NCI-H2029 (cell line): ENCODE measurements around the gene TKT.

Source experiments
- DNase-seq: peaks from one replicate; lab custom pipeline; 2025; lab: John Stamatoyannopoulos, UW

TKT gene

DNA sequence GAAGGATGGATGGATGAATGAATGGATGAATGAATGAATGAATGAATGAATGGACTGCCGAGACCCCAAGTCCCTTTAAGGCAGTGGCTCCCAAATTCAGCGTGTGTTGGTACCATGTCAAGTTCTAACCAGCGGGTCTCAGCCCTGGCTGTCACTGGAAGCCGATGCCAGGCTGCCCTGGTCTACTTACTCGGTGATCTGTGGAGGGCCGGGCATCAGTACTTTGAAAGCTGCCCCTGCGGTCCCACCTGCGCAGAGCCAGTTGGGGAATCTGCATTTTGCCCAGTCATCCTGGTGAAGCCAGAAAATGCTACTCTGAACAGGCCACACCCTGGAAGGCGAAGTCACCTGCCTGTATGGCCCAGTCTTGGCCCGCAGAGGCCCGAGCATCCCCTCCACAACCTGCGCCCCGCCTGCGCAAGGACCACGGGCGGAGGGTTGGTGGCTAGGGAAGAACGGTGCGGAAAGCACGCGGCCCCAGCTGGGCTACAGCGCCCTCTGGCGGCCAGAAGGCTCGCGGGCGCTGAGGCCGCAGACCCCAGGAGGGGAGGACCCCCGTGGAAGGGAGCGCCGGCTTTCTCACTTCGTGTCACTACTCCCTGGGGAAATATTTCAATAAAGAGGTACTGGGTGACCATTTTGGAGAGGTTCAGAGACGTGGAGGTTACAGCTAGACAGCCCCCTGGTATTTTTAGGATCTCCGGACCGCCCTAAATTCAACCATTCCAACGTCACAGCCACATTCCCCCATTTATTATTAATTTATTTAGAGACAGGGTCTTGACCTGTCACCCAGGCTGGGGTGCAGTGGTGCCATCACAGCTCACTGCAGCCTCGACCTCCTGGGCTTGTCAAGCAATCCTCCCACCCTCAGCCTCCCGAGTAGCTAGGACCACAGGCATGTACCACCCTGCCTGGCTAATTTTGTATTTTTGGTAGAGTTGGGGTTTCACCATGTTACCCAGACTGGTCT, 59.9 kb downstream of the TKT start:
- DNase-seq = peak; percentile 9

DNA sequence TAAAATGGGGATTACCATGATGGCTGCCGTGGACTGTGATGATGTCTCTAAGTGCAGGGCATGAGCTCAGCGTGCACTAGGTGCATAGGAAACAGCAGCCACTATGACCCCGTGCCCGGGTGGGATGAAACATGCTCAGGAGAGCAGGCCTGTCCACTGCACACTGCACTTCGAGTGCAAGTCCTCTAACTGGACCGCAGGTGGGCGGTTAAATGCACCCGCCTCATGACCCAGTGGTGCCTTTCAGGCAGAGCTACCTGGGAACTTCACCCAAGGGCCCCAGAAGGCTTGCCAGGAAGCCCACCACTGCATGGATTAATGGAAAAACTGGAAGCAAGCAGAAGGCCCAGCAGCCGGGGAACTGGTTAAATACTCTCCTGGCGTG, 60.8 kb downstream of the TKT start:
- DNase-seq = no peak

DNA sequence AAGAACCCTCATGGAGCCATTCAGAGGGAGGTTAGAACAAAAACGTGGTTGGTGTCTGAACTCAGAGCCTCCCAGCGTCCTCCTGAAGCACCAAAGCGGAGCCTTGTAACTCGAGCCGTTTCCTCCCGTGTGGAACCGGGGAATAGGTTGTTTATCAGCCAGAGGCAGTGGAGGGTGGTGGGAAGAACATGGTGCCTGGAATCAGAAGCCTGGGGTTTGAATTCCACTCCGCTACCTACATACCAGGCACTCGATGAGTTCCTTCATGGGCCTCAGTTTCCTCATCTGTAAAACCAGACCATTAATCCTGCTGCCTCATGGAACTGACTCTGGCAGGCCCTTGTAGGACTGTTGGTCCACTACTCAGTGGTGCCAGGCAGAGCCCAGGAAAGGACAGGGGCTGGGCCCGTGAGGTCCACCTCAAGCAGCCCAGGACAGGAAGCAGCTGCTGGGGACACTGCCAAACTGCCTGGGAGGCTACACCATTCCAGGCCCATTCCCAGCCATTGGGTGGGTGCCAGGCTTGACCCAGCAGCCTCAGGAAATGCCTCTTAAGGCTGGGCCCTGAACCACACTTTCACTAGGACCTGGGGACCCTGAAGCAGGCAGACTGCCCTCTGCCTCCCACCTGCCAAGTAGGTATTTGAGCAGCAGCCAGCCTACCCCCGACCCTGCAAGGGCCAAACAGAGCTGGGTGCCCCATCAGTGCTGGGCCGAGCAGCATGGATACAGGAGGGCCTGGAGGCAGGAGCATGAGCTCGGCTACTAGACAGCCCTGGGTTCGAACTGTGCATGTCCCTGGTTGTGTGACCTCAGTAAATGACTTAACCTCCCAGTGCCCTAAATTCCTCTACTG, 61.4 kb downstream of the TKT start:
- peak; percentile 65 for DNase-seq

DNA sequence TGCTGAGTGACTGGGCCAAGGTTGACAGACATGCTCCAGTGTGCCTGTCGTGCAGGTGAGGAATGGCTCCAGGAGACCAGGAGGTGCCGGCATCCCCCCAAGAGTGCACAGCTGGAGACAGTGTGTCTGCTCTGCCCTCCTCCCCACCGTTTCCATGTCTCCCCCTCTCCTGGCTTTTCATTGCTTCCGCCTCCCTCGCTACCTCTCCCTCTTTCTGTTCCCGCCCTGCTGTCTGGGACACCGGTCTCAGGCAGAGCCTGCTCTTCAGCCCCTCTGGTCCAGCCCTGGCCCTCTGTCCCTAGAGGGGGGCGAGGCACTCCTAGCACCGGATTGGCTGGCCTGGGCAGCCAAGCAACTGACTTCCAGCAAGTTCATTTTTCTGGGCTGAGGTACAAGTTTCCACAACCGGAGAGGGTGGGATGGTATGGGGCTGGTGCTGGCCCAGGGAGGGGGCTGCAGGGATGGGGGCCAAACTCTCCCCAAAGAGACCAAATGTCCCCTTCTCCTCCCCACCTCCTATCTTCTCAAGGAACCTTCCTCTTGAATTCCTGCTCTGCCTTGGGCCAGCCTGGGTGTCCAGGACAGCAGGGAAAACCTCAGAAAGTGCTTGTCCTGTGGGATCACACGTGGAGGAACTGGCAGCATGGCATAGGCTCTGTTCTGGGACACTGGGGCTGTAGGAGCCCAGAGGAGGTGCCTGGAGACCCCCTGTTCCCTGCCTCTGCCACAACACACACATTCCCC, 62.2 kb downstream of the TKT start:
- no peak for DNase-seq

DNA sequence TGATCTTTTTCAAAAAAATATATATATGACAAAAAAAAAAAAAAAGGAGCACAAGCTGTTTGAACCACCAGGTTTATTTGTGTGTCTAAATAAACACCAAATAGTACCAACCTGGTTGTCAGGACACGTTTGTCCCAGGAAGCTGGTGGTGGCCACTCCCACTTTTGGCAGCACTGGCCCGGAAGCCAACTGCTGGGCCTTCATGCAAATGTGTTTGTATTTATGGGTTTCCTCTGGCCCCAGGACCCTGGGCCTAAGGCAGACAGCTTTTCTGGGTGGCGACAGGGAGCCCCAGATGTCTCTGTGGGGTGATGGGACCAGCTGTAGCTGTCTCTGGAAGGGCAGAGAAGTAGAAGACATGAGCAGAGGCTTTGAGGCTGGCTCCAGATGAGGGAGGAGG, 63.2 kb downstream of the TKT start:
- DNase-seq = peak; percentile 38

DNA sequence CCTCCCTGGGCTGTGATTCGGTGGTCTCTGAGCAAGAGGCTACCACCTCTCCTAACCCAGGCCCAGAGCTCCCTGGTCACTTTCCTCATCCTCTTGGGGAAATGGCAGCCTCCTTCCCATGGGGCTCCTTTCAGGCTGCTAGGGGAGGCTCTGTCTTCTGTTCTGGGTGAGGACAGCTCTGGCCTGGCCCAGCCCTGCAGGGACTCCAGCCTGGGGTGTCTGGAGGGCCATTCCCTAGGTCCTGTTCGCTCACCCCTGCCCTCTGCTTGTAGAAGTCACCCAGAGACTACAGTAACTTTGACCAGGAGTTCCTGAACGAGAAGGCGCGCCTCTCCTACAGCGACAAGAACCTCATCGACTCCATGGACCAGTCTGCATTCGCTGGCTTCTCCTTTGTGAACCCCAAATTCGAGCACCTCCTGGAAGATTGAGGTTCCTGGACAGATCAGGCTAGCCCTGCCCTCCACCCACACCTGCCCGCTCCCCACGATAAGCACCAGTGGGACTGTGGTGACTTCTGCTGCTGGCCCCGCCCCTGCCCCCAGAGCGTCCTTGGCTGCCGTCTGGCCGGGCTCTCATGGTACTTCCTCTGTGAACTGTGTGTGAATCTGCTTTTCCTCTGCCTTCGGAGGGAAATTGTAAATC, 63.9 kb downstream of the TKT start:
- DNase-seq = no peak

- DNase-seq = no peak
These were observed 65.2 kb downstream of the TKT start for GRCh38 chr3:53190659-53191058.

DNA sequence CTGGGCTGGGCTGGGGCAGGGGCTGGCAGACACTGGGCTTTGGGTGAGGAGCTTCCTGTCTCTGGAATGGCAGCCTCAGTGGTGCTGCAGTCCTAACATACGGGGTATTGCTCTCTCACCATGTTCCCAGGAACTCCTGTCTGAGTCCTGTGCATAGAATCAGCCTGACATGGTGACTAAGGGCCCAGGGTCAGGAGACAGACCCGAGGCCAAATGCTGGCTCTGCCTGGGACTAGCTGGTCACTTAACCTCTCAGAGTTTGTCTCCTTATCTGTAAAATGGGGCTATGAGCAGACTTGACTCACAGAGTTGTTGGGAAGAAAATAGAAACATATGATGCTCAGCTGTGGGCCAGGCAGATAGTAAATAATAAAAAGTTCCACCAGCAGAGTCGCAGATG, 66.5 kb downstream of the TKT start:
- no peak for DNase-seq

DNA sequence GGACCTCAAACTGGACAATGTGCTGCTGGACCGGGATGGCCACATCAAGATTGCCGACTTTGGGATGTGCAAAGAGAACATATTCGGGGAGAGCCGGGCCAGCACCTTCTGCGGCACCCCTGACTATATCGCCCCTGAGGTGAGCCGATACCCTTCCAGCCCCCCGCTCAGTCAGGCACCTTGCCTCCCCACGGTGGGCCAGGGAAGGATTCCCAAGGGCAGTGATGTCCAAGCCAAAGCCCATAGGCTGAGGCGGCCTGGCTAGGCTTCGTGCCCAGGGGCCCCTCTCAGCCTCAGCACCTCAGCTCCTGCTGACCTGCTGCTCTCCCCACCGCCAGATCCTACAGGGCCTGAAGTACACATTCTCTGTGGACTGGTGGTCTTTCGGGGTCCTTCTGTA, 67.1 kb downstream of the TKT start:
- DNase-seq = no peak

- DNase-seq = no peak
These were observed 67.6 kb downstream of the TKT start for GRCh38 chr3:53188136-53188685.

DNA sequence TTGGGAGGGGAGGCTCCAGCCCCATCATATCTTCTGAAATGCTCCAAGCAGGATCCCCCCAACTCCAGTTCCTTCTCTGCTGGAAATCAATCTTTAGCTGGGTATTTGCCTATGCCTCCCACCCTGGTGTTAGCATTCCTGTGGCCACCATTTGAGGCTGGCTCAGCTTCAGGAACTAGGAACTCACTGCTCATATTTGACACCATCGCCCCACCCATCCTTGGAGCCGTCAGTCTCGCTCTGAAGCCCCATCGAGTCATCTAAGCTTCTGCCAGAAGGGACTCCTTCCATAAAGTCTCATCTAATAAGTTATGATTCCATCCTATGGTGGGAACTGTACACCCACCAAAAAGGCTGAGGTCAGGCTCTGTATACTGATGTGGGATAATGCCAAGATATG, 68.4 kb downstream of the TKT start:
- no peak for DNase-seq

DNA sequence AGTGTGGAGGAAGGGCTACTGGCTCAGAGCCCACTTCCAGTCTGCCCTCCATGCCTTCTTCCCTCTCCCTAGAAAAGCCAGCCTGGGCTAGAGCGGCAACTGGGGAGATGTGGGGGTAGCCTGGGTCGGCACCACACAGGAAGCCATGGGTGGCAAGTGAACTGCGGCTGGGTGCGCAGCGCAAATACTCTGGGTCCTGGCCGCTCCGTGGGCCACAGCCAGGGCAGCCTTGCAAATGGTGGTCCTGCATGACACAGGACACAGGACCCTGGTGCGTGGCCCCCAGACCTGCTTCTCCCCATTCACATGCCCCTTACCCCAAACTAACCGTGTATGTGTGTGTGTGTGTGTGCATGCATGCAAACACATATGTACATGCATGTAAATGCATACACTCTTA, 69.1 kb downstream of the TKT start:
- DNase-seq = no peak

GRCh38 chr3:53185761-53186465, 69.9 kb downstream of the TKT start:
- no peak for DNase-seq

DNA sequence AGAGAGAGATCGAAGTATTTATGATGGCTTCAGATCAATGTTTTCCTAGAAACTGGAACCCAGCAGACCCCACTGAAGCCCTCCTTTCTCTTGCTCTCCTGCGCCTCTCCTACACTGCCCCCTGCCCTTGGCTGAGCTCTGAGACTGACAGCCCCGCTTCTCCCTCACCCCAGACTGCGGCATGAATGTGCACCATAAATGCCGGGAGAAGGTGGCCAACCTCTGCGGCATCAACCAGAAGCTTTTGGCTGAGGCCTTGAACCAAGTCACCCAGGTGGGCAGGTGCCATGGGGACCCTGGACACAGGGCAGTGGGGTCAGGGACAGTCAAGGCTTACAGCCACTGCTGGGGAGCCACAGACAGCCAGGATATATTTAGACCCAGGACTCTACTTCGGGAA, 71.1 kb downstream of the TKT start:
- no peak for DNase-seq

- DNase-seq = no peak
These were observed 72.3 kb downstream of the TKT start for GRCh38 chr3:53183514-53183913.

DNA sequence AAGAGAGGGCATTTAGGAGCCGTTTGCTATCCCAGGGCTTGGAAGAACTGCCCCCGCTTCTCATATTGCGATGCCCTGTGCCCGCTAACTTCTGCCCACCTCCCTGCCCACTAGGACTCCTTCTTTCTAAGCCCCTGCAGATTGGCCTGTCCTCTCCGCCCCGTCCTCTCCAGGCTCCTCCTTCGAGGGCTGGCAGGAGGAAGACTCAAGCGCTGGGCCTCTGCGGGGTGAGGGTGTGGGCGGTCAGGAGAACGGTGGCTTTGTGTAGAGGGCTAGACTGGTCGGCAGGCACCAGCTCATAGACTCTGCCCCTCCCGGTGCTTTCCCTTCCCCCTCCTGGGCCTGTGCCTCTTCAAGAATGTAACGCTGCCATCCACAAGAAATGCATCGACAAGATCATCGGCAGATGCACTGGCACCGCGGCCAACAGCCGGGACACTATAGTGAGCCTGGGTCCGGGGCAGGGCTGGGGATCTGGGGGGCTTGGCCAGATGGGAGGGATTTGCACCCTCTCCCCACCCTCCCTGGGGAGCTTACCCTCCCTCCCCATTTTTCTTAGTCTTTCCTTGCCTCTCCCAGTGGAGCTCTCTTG, 73.0 kb downstream of the TKT start:
- DNase-seq = no peak

- no peak for DNase-seq
These were observed 74.3 kb downstream of the TKT start for GRCh38 chr3:53181528-53181927.

GRCh38 chr3:53181024-53181371, 74.8 kb downstream of the TKT start:
- no peak for DNase-seq

DNA sequence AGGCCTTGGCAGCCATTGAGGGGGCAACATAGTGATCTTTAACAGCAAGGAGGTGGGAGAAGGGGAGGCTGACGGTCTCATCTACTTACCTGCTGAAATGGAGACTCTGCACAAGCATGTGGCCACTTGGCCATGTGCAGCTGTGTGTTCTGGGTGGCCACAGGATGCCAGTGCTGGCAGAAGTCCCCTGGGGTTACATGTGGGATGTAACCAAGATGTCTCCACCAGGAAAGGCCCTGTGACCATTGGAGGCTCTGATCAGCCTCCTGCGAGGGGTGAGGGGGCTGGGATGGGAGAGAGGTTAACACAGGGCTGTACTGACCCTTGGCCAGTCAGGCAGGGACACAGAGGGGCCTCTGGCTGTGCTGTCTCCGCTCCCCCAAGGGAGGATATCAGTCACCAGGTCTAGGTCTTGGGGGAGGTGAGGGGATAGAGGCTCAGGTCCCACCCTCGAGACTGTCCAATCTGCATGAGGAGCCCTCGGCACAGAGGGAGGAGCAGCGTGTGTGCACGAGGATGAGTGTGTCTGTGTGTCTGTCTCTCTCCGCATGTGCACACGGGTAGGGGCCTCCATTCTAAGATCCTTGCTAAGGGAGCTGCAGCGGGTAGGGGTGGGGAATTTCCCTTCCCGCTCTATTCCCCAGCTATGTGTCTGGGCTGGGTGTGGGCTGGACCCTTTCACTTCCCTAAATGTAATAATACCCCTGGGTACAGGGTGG, 75.4 kb downstream of the TKT start:
- no peak for DNase-seq

GRCh38 chr3:53179580-53179979, 76.2 kb downstream of the TKT start:
- no peak for DNase-seq
